GM21576 (cell line): ENCODE results near the gene MAP2K7.
"Not testable (repeated sequence)": the region's sequence is repeated elsewhere in the genome, so short reads cannot be mapped to it uniquely, and the experiment has no call there.

Experiments
- ATAC-seq: cut with Tn5 transposase; IDR thresholded peaks from one replicate; pipeline ENCODE4 v1.9.1; 2021; ENCODE audit warnings: mild to moderate bottlenecking, moderate library complexity; ENCODE audit not compliant: unreplicated experiment

Gene MAP2K7

GRCh38 chr19:7903244-7904073 is at the start of gene MAP2K7:
TSS of gene MAP2K7 (plus strand) at chr19:7903877. CDS start at chr19:7903945, 68 bp downstream.
- ATAC-seq, result peak; percentile 82

DNA sequence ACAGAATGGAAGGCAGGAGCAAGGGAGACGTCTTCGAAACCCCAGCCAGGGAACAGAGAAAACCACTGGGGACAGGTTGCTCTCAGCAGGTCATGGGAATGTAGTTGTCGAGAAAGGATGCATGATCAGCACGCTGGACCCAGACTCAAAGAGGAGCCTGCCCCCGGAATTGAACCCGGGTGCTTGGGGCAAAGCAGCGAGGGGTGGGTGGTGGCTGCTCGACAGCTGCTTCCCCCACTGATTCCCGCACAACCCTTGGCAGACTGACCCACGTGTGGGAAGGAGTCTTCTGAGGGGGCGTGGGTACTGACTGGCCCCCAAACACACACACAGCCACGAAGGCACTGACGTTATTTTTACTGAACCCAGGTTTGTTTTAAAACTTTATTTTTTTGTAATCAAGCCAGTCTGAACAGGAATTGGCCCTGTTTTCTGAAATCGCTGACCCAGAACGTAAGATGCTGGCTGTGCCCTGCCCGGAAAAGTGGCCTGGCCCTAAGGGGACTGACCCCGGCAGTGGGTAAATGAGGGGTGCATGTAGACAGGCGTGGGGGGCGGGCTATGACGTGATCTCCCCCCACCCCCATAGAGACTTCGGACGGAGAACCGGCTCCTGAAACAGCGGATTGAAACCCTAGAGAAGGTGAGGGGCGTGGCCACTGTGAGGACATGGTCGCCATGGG is 48.1 kb upstream of the MAP2K7 start:
- ATAC-seq, result no peak

DNA sequence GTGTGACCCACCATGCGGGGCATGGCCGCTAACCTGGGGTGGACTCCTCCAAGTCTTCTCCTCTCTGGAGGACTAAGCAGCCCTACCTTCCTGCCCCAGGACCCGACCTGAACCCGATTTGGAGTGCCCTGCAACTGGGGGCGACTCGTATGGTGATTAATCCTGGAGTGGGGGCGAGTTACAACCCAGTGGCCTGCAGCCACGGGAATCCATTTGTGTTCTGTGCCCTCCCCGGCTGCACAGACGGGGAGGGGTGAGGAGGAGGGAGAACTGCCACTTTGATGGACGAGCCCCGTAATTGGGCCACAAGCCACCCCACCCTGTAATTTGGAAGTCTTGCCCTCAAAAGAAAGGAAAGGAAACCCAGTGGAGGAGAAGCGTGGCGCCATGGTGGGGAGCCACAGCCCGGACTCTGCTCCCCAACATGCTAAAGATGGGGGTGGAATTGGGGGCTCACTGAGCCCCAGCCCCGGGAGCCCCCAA is 47.5 kb upstream of the MAP2K7 start:
- ATAC-seq, result no peak

DNA sequence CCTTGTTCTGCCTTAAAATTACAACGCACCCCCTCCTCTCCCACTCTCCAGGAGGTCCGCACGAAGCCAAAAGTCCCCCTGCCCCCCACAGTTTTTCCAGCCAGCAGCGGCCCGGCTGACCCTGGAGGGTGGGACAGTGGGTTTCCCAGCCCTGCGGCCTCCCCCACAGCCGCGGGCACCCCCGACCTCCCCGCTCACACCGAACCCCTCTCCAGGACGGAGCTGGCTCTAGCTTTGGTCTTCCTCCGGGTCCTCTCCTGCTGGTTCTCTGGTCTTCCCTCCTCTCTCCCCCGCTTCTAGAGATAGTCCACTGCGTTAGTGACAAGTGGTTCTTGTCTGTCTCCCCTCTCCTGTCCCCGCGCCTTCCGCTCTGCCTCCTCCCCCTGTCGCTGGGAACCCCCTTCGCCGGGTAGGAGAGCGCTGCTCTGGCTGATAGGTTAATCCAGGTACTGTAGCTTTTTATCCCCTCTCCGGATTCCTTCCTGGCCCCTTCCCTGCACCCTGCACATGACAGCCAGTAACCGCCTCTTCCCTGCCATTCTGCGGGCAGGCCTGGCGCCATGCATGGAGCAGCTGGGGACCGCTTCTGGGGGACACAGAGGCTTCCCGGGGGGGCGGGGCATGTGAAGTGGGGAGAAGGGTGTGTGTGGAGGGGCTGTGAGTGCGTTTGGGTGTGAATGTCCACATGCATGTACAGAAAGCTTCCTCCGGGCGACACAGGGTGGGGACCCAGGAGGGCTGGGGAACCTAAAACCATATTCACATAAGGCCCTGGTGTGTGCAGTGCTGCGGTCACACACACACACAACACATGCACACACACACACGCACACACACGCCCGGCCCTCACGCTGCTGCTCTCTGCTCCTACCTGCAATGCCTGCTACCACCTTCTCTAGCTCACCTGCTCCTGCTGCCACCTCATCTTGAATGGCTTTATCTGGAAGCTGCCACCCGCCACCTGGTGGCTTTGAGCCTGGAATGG is 46.7 kb upstream of the MAP2K7 start:
- no peak for ATAC-seq

DNA sequence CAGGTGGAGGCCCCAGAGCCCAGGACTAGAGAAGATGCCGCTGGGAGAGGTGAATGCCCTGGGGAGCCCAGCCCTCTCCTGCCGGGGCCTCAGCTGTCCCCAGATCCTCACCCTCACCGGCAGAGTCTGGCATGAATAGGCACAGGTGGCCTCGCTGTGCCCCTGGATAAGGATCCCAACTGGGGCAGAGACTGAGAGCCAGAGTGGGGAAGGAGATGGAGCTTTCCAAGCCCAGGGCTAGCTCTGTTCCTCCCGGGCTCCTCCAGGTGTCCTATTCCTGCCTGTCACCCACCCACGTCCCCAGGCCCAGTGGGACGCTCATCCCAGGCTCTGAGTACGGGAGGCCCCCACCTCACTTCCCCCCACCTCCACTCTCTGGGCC is 46.0 kb upstream of the MAP2K7 start:
- no peak for ATAC-seq

GRCh38 chr19:7858109-7858770 is 45.4 kb upstream of the MAP2K7 start:
- ATAC-seq, result no peak

- ATAC-seq, result not testable (repeated sequence)
These were observed 44.6 kb upstream of the MAP2K7 start for GRCh38 chr19:7859087-7859486.

GRCh38 chr19:7859831-7860713 is 43.6 kb upstream of the MAP2K7 start:
- no peak for ATAC-seq

DNA sequence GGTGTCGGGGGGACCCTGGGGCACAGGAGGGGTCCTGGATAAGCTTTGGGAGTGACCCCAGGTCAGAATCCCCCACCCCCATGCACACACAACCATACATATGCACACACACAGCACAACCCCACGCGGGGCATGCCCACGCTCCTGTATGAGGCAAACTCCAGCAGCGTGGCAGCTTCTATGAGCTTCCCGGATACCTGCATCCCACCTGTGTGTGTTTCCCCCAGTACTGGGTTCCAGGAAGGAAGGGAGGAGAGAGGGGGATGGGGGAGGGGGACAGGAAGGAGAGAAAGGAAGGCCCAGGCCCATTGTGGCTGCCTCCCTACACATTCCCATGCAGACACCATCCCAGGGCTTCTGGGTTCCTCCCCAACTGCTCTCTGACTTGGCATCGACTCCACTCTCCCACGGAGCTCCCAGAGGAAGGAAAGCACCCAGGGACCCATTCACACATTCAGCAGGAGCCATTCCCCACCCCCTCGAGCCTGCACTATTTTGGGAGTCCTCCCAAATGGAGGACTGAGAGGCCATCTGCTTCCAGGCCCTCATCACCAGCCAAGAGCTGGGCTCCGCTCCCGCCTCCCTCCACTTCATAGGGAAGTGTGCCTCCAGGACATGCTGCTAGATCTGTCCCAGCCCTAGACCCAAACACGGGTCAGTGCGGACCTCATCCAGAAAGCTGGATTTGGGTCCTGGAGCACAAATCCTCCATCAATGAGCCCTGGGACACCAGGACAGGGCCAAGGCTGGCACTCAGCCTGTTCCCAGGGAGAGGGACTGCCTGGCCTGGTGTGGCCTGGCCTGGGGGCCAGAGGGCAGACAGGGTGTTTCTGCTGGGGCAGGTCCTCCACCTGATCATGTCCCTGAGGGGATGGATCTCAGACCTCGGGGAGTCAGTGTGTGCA is 42.7 kb upstream of the MAP2K7 start:
- no peak for ATAC-seq

GRCh38 chr19:7861619-7862412 is 41.9 kb upstream of the MAP2K7 start:
- ATAC-seq, result no peak

DNA sequence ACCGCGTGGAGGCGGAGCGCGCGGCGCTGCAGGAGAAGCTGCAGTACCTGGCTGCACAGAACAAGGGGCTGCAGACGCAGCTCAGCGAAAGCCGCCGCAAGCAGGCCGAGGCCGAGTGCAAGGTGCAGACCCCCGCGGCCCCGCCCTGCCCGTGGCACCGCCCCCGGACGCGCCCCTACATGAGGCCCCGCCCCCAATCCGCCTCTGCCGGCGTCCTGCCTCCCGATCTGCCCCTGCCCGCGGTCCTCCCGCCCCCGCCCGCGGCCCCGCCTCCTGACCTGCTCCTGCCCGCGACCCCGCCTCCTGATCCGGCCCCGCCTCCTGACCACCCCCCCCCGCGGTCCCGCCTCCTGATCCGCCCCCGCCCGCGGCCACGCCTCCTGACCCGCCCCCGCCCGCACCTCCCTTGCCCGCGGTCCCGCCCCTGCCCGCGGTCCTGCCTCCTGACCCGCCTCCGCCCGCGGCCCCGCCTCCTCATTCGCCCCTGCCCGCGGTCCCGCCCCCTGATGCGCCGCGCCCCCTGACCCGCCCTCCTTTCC is 41.2 kb upstream of the MAP2K7 start:
- ATAC-seq, result no peak

GRCh38 chr19:7863157-7863970 is 40.3 kb upstream of the MAP2K7 start:
- no peak for ATAC-seq

DNA sequence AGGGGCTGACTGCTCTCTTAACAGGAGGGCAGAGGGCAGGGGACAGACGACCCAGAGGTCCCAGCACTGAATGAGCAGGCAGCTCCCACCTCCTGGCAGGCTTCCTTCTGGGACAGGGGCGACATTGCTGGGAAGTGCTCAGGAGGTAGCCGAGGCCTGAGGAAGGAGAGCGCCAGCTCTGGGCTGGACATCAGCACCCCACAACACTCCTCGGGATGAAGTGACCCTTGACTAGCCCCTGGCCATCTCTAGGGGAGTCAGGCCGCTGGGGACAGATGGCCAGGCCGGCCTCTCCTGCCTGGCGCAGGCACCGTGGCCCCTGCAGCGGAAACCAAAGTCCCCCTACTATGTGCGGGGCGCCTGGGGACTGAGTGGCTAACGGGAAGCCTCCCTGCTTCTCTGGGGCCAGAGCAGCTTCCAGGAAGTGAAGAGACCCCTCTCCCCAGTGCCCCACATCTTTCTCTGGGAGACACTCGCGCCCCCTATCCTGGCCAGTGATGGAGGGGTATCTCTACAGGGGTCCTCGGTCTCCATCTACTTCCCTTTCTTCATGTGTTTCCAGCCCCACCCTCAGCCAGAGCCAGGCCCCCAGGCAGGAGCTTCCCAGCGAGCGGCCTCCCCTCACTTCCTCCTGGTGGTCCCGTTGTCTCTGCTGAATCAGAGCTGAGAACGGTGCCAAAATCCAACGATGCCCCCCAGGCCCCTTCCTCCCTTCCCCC is 39.5 kb upstream of the MAP2K7 start:
- no peak for ATAC-seq

DNA sequence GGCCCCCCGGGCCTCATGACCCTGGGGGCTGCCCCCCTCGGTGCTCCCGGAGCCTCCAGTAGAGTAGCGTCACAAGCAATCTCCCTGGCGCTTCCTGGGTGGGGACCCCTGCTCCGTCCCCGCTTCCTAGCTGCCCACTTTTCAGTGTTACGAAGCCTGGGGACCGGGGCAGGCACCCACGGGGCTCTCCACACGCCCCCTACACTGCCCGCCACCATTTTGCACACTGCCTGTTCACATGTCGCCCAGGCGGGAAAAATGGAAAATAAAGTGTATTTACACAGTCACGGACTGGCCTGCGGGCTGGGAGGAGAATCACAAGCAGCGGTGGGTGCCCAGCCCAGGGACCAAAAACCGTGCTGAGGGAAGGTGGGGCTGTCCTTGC is 39.0 kb upstream of the MAP2K7 start:
- ATAC-seq, result no peak

- no peak for ATAC-seq
These were observed 38.3 kb upstream of the MAP2K7 start for GRCh38 chr19:7865262-7865911.
